Activated T-helper 1 cell treated with anti-CD3 and anti-CD28 coated beads, Interleukin-2, amount 50 U/mL, for 16 hours (primary cell): Measurements from ENCODE around the gene EYA4.

Experiments
- DNase-seq, 2 donors: peaks; one replicate each; pipeline ENCODE4 v3.0.0-alpha.2; 2020; ENCODE audit warnings: low read depth in 1 of 2, low spot score in 1 of 2

The EYA4 gene

GRCh38 chr6:133288662-133289061, 47.5 kb downstream of the EYA4 start:
- no peak for DNase-seq

GRCh38 chr6:133289733-133290306, 48.7 kb downstream of the EYA4 start:
- DNase-seq: no peak

- DNase-seq: no peak
Measured at GRCh38 chr6:133290930-133291329, 49.8 kb downstream of the EYA4 start.

- no peak for DNase-seq
Measured at GRCh38 chr6:133291671-133292070, 50.5 kb downstream of the EYA4 start.

- DNase-seq: no peak
Measured at GRCh38 chr6:133297657-133298056, 56.5 kb downstream of the EYA4 start.

DNA sequence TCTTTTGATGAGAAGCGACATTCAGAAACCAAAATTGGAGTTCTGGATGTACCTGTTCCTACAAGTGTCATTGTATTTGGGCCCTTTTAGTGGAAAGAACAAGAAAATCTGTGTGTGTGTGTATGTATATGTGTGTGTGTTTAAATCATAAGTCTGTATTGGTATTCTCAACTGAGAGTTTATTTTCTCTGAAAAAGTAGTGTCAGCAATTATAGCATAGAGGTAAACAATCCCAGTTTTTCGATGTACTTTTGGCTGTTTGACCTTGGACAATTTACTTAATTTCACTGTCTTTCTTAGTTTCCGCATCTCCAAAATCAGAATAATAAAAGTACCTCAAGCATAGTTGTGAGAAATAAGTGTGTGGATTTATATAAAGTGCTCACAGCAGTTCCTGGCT, 57.2 kb downstream of the EYA4 start:
- no peak for DNase-seq

DNA sequence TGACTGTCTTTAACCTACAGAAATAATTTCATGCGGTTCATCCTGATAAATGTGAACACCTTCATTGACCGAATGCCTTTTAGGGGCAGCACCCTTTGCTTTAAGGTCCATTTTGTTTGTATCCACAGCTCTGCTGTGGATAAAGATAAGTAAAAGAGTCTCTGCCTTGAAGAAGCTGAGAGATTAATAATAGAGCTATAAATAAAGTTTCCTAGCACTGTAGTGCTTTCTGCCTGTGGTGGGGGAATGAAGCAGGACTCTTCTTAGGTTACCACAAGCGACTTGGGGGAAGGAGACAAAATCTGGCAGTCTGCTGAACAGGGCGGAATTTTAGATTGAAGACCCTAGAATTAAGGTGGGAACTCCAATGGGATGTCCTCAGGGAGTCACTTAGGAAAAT, 57.6 kb downstream of the EYA4 start:
- DNase-seq: no peak

GRCh38 chr6:133300896-133301295, 59.7 kb downstream of the EYA4 start:
- DNase-seq: no peak

DNA sequence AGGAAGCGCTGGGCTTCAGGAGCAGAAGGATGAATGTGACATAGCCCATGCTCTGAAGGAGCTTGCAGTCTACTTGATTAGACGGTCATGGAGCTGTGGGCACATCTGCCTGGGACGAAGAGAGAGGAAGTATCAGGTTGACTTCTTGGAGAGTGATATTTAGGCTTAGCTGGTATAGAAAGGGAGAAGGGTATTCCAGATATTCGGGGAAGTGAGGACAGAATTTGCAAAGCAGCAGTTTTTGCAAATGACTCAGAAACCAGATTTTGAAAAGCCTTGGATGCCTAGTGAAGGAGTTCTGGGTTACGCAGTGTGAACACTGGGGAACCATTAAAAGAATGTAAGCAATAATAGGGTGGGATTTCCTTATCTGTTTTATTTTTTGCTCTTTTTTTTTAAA, 60.7 kb downstream of the EYA4 start:
- DNase-seq: no peak

DNA sequence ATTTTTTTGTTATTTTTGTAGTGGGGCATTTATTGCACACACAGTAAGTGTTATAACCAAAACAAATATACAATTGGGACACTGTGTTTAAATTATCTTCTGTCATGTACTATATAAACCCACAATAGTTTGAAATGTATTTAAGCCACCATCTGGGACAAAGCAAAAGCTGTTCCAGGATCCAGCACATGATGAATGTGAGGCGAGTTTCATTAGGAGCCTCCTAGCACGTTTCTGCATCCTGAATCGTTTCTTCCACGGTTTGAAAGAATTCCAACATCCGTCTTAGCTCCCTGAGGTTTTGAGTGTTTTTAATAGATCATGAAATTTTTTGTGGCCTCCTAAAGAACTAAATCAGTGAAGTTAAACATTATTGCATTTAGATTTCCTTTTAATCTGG, 65.8 kb downstream of the EYA4 start:
- no peak for DNase-seq

- DNase-seq: no peak
Measured at GRCh38 chr6:133309579-133309978, 68.4 kb downstream of the EYA4 start.

DNA sequence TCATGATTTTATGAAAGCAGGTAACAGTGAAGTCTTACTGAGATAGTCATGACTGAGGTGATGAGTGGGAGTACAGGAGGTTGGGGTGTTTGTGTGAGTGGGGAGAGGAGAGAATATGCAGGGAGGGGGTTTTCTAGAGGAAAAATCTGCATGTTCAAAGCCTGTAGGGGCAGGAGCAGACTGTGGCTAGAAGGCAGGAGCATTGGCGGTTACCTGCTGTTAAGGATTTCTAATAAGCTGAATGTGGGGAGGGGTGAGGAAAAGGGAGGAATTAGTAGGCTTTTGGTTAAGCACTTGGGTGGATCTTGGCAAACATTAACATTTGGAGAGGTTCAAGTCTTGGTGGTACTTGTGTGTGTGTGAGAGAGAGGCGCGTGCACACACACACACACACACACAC, 70.8 kb downstream of the EYA4 start:
- DNase-seq: no peak

DNA sequence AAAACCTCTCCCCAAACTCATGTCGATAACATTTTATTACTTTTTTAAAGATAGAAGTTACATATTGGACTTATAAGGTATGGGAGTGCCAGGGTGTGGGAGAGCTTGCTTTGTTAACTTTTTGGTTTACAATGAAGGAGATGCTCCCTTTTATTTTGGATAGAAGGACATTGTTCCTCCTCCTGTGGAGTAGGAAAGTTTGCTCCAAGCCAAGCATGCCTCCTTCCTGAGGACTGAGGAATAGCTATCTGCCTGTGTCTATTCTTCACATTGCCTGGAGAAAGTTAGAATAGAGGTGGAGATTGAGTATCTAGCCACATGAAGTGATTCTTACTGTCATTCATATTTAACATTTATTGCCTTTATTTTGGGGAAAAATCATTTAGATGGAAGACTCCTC, 71.9 kb downstream of the EYA4 start:
- no peak for DNase-seq

- DNase-seq: no peak
Measured at GRCh38 chr6:133314947-133315346, 73.8 kb downstream of the EYA4 start.

DNA sequence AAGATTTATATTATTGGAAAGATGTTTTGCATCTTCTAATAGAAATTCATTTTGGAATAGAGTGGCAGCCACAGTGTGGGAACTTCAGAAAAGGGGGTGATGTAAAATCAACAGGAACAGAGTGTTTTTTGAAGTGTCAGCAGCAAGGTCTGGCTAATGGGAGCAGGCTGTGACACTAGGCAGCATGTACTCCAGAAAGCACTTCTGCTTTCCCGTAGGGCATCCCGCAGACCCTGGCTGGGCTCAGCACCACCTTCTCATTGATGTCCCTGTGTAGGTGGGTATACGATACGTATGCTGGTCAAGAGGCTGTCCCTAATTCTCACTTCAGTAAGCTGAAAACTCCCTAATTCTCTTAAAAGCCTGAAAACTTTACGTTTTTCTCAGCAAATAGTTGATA, 74.7 kb downstream of the EYA4 start:
- DNase-seq: no peak

DNA sequence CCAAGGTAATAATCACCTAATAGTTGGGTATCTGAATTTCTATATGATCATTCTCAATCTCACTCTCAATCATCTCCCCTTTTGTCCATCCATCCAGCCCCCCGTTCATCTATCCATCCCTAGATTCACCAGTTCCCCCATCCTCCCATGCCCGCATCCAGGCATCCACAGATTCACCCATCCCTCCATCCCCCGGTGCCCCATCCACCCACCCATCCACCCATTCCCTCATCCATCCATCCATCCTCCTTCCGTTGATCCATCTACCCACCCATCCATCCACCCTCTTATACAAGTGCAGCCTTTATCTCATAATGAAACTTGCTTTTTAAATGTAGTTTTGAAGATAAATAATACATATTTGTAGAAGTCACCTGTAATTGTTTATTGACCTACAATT, 76.5 kb downstream of the EYA4 start:
- DNase-seq: no peak

- no peak for DNase-seq
Measured at GRCh38 chr6:133326584-133326983, 85.4 kb downstream of the EYA4 start.

GRCh38 chr6:133333852-133334251, 92.7 kb downstream of the EYA4 start:
- DNase-seq: no peak

- DNase-seq: no peak
Measured at GRCh38 chr6:133337308-133337707, 96.2 kb downstream of the EYA4 start.

GRCh38 chr6:133339543-133340384, 98.6 kb downstream of the EYA4 start:
- no peak for DNase-seq

DNA sequence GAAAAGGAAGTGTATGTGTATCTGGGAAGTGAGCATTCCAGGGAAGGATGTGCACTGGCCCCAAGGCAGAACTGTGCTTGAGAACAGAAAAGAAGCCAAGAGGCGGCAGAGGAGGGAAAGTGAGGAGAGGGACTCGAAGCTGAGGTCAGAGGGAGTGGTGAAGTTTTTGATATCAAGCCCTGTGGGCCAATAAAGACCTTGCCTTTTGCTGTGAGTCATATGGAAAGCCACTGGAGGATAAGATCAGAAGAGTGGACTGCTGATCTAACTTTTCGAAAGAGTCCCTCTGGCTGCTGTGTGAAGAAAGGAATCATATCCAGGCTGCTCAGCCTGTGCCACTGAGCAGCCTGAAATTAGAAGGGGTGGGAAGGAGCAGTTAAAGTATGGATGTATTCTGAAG, 99.4 kb downstream of the EYA4 start:
- no peak for DNase-seq

GRCh38 chr6:133341607-133342158, 100.5 kb downstream of the EYA4 start:
- DNase-seq: no peak

DNA sequence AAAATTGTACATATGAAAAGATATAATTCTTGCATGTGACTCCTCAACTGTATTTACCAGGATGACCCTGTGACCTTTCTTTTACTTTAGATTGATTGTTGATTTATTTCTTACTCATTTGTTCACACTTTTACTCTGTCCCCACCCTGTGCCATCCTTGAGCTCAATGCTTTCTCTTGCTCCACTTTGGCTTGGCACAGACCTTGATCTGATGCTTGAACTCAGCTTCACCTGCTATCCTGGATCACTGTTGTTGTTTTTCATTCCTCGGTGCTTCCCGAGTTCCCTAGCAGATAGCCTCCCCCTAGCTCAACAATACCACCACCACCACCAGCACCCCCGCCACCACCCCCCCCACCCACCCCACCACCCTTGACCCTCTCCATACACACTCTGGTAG, 102.1 kb downstream of the EYA4 start:
- no peak for DNase-seq
